Esophagus squamous epithelium (tissue), 4 donors: ENCODE data around the gene SLC10A7.

Source experiments
- CTCF ChIP-seq, 6 experiments: fragments of 450-650 bp in 4 of 6; fragments of 200-600 bp in 2 of 6; sonication (generic) in 2 of 6; IDR thresholded peaks; one replicate each; pipeline ENCODE4 v1.5.1; 2016 to 2019; ENCODE audit warnings: antibody characterized with exemption in 6 of 6, mild to moderate bottlenecking in 4 of 6, moderate library complexity in 4 of 6
- POLR2A ChIP-seq, 4 donors: fragments of 450-650 bp; IDR thresholded peaks; one replicate each; pipeline ENCODE4 v1.6.1; 2017; ENCODE audit warnings: antibody characterized with exemption in 4 of 4, mild to moderate bottlenecking in 4 of 4, moderate library complexity in 3 of 4

- no peak for TF ChIP-seq CTCF (IDR thresholded peaks at IDR 0.05)
- TF ChIP-seq POLR2A (IDR thresholded peaks at IDR 0.05): no peak
Observed at GRCh38 chr4:146245850-146246249, 275.9 kb downstream of the SLC10A7 start.
